ENCODE measurements around the gene PNPLA8.

PNPLA8 gene

DNA sequence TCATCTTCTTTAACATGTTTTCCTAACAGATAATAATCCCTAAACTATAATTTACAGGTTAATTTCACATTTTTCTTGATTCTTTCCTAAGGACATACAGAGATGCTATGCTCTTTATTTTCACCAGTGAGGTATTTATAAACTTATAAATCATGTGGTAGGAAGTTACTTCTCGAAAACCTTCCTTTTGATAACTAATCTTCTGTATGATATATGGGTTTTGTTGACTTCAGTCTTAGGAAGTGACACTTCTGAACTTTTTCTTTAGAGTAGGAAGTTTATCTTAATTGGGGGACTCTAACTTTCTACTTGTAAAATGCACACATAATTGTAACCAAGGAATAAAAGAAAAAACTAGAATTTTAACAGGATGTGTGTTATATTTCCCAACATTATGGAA, 9.8 kb upstream of the PNPLA8 start:
- H3K9ac ChIP-seq (ENCODE audit: low read length), result no peak overlapping the region
- no peaks in the 10 kb centered on the region for H3K79me2 ChIP-seq (ENCODE audit: insufficient read depth, low read length)
- no peak overlapping the region for H3K4me3 ChIP-seq (ENCODE audit: insufficient read depth, low read length, poor library complexity, severe bottlenecking)
- TF ChIP-seq EZH2phosphoT487 (conservative IDR thresholded peaks at IDR 0.05; ENCODE audit: low read length) (no peak), CTCF (IDR thresholded peaks at IDR 0.05; ENCODE audit: insufficient read depth, low read length, poor library complexity, severe bottlenecking) (no peak)
- no peaks in the 10 kb centered on the region for H4K20me1 ChIP-seq (ENCODE audit: low read depth, low read length)
- H3K36me3 ChIP-seq (ENCODE audit: low read length), result no peaks in the 10 kb centered on the region
- H3K9me3 ChIP-seq (ENCODE audit: insufficient read depth, low read length), result no peaks in the 10 kb centered on the region
- H3K27me3 ChIP-seq (ENCODE audit: low read length), result no peaks in the 10 kb centered on the region
- no peak overlapping the region for H3K27ac ChIP-seq (ENCODE audit: low read depth, low read length)
- no peak overlapping the region for H2AFZ ChIP-seq (ENCODE audit: low read depth, low read length, severe bottlenecking)
- H3F3A ChIP-seq (ENCODE audit: insufficient read depth), result no peaks in the 10 kb centered on the region
- no peak overlapping the region for H3K4me2 ChIP-seq (ENCODE audit: low read depth, low read length, poor library complexity, severe bottlenecking)
- H3K9me2 ChIP-seq (replicated peaks; ENCODE audit: insufficient read depth, low read length), result no peaks in the 10 kb centered on the region

DNA sequence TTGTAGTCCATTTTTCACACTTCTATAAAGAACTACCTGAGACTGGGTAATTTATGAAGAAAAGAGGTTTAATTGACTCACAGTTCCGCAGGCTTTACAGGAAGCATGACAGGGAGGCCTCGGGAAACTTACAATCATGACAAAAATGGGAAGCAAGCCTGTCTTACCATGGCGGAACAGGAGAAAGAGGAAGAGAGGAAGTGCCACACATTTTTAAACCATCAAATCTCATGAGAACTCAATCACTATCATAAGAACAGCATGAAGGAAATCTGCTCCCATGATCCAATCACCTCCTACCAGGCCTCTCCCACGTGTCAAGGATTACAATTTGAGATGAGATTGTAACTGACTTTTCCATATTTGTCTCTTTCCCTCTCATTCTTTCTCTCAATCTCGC, 9.3 kb upstream of the PNPLA8 start:
- Histone ChIP-seq H3F3A (ENCODE audit: insufficient read depth) (no peaks in the 10 kb centered on the region), H3K36me3 (ENCODE audit: low read length) (no peaks in the 10 kb centered on the region), H3K9ac (ENCODE audit: low read length) (no peak overlapping the region), H3K4me2 (ENCODE audit: low read depth, low read length, poor library complexity, severe bottlenecking) (no peak overlapping the region), H3K4me3 (ENCODE audit: insufficient read depth, low read length, poor library complexity, severe bottlenecking) (no peak overlapping the region), H3K79me2 (ENCODE audit: insufficient read depth, low read length) (no peaks in the 10 kb centered on the region), H3K27me3 (ENCODE audit: low read length) (no peaks in the 10 kb centered on the region), H4K20me1 (ENCODE audit: low read depth, low read length) (no peaks in the 10 kb centered on the region), H3K9me3 (ENCODE audit: insufficient read depth, low read length) (no peaks in the 10 kb centered on the region), H3K27ac (ENCODE audit: low read depth, low read length) (no peak overlapping the region), H3K9me2 (replicated peaks; ENCODE audit: insufficient read depth, low read length) (no peaks in the 10 kb centered on the region), H2AFZ (ENCODE audit: low read depth, low read length, severe bottlenecking) (no peak overlapping the region)
- TF ChIP-seq CTCF (IDR thresholded peaks at IDR 0.05; ENCODE audit: insufficient read depth, low read length, poor library complexity, severe bottlenecking) (no peak), EZH2phosphoT487 (conservative IDR thresholded peaks at IDR 0.05; ENCODE audit: low read length) (no peak)

DNA sequence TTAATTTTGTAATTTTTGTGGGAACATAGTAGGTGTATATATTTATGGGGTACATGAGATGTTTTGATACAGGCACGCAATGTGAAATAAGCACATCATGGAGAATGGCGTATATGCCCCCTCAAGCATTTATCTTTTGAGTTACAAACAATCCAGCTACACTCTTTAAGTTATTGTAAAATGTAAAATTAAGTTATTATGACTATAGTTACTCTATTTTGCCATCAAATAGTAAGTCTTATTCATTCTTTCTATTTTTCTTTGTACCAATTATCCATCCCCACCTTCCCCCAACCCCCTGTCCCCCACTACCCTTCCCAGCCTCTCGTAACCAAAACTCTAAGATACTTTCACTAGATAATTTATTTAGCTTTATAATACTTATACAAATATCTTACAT, 7.8 kb upstream of the PNPLA8 start:
- Histone ChIP-seq H3K9me2 (replicated peaks; ENCODE audit: insufficient read depth, low read length) (no peaks in the 10 kb centered on the region), H3K9ac (ENCODE audit: low read length) (no peak overlapping the region), H3K79me2 (ENCODE audit: insufficient read depth, low read length) (no peaks in the 10 kb centered on the region), H3K27me3 (ENCODE audit: low read length) (no peaks in the 10 kb centered on the region), H3K36me3 (ENCODE audit: low read length) (no peaks in the 10 kb centered on the region), H4K20me1 (ENCODE audit: low read depth, low read length) (no peaks in the 10 kb centered on the region), H3K4me3 (ENCODE audit: insufficient read depth, low read length, poor library complexity, severe bottlenecking) (no peak overlapping the region), H3K9me3 (ENCODE audit: insufficient read depth, low read length) (no peaks in the 10 kb centered on the region), H3K4me2 (ENCODE audit: low read depth, low read length, poor library complexity, severe bottlenecking) (peak overlapping the region; percentile 58), H3F3A (ENCODE audit: insufficient read depth) (no peaks in the 10 kb centered on the region), H2AFZ (ENCODE audit: low read depth, low read length, severe bottlenecking) (no peak overlapping the region), H3K27ac (ENCODE audit: low read depth, low read length) (no peak overlapping the region)
- TF ChIP-seq CTCF (IDR thresholded peaks at IDR 0.05; ENCODE audit: insufficient read depth, low read length, poor library complexity, severe bottlenecking) (no peak), EZH2phosphoT487 (conservative IDR thresholded peaks at IDR 0.05; ENCODE audit: low read length) (no peak)

All from SU-DHL-6 (cell line).